H1 (cell line): ENCODE data around the gene SHTN1. TPM values are rescaled to one million over a fixed set of nuclear protein-coding genes. Genes with fewer than 3 reads are reported as not detected.

Experiments
- CTCF ChIA-PET: fragments of 300-600 bp; sonication (Branson Sonifier 250); formaldehyde crosslinking; loops from one replicate; lab custom pipeline; 2021; ENCODE audit not compliant: partially characterized antibody; lab: Charles Lee
- POLR2A ChIA-PET: fragments of 300-600 bp; sonication (Branson Sonifier 250); formaldehyde crosslinking; loops from one replicate; lab custom pipeline; 2021; ENCODE audit warnings: inconsistent platforms; ENCODE audit not compliant: partially characterized antibody; lab: Charles Lee
- DNase-seq, 2 experiments: peaks; one replicate each; pipeline versions ENCODE4 v3.0.0 to v3.0.0-alpha.2; 2010 to 2022; ENCODE audit warnings: low spot score in 2 of 2, low read depth in 1 of 2, mixed read lengths in 1 of 2
- FAIRE-seq: peaks from 2 replicates; lab custom pipeline; 2011; peaks lifted over from hg19 to GRCh38; lab: Jason Lieb, UNC
- H2AFZ ChIP-seq: 2 replicates; pipeline ENCODE4 v1.8.1; 2012; ENCODE audit warnings: low read length, inconsistent platforms
- H2AK5ac ChIP-seq: 2 replicates; pipeline ENCODE4 v1.6.1; 2013; ENCODE audit warnings: low read depth, low read length
- H2BK120ac ChIP-seq: replicated peaks from 2 replicates; pipeline ENCODE3; 2013; ENCODE audit warnings: low read depth, low read length, inconsistent platforms
- H2BK12ac ChIP-seq: 2 replicates; pipeline ENCODE4 v1.6.1; 2013; ENCODE audit warnings: low read depth, low read length
- H2BK15ac ChIP-seq: 2 replicates; pipeline ENCODE4 v1.6.1; 2013; ENCODE audit warnings: low read length
- H2BK20ac ChIP-seq: 2 replicates; pipeline ENCODE4 v1.6.1; 2013; ENCODE audit warnings: low read length
- H2BK5ac ChIP-seq: 2 replicates; pipeline ENCODE4 v1.6.1; 2013; ENCODE audit warnings: low read depth, low read length
- H3K14ac ChIP-seq: 2 replicates; pipeline ENCODE4 v1.6.1; 2013; ENCODE audit warnings: inconsistent platforms; ENCODE audit not compliant: insufficient read length
- H3K18ac ChIP-seq: 2 replicates; pipeline ENCODE4 v1.6.1; 2013; ENCODE audit warnings: low read length; ENCODE audit errors: extremely low read depth
- H3K23ac ChIP-seq: 2 replicates; pipeline ENCODE4 v1.6.1; 2013; ENCODE audit warnings: inconsistent platforms; ENCODE audit not compliant: insufficient read length
- H3K23me2 ChIP-seq: 2 replicates; pipeline ENCODE4 v1.6.1; 2013; ENCODE audit warnings: low read depth, low read length
- H3K27ac ChIP-seq: 2 replicates; pipeline ENCODE4 v1.6.1; 2011; ENCODE audit warnings: low read depth, low read length, inconsistent platforms
- H3K27me3 ChIP-seq, 4 experiments: replicated peaks in 1 of 4; 1 replicate in 1 of 4; 2 replicates in 3 of 4; pipeline versions ENCODE4 v1.6.1 to v1.8.1; 2011 to 2013; ENCODE audit warnings: low read length in 3 of 4, mild to moderate bottlenecking in 3 of 4, inconsistent platforms in 2 of 4, mixed read lengths in 2 of 4, moderate library complexity in 1 of 4; ENCODE audit not compliant: control insufficient read depth in 3 of 4, insufficient read depth in 3 of 4; ENCODE audit errors: extremely low read depth in 1 of 4
- H3K36me3 ChIP-seq, 4 experiments: 2 replicates each; pipeline versions ENCODE4 v1.6.1 to v1.8.1; 2011 to 2013; ENCODE audit warnings: mild to moderate bottlenecking in 4 of 4, low read length in 3 of 4, moderate library complexity in 2 of 4, control low read depth in 1 of 4, inconsistent platforms in 1 of 4; ENCODE audit not compliant: insufficient read depth in 4 of 4, control insufficient read depth in 2 of 4
- H3K4ac ChIP-seq: replicated peaks from 2 replicates; pipeline ENCODE3; 2013; ENCODE audit warnings: low read length, low read depth, mixed read lengths, inconsistent platforms; ENCODE audit not compliant: insufficient read length
- H3K4me1 ChIP-seq, 4 experiments: replicated peaks in 1 of 4; 1 replicate in 1 of 4; 2 replicates in 3 of 4; pipeline versions ENCODE4 v1.6.1 to v1.8.1; 2011 to 2013; ENCODE audit warnings: low read length in 3 of 4, inconsistent platforms in 2 of 4, mixed read lengths in 1 of 4; ENCODE audit not compliant: insufficient read depth in 4 of 4, control insufficient read depth in 3 of 4
- H3K4me2 ChIP-seq, 2 experiments: 2 replicates each; pipeline versions ENCODE4 v1.6.1 to v1.8.1; 2011 to 2013; ENCODE audit warnings: low read depth in 2 of 2, low read length in 2 of 2, control low read depth in 1 of 2, inconsistent platforms in 1 of 2, mild to moderate bottlenecking in 1 of 2; ENCODE audit not compliant: insufficient read depth in 1 of 2
- H3K4me3 ChIP-seq, 4 experiments: fragments of 200-600, 300-600 bp in 1 of 4; sonication (generic), shearing (Covaris generic), sonication (Bioruptor Twin) in 1 of 4; 2 replicates each; pipeline versions ENCODE4 v1.5.1 to v1.8.1; 2011 to 2016; ENCODE audit warnings: low read length in 4 of 4, low read depth in 3 of 4, control low read depth in 2 of 4, inconsistent platforms in 2 of 4, mild to moderate bottlenecking in 2 of 4, mixed read lengths in 1 of 4, moderate library complexity in 1 of 4; ENCODE audit not compliant: insufficient read depth in 2 of 4; ENCODE audit errors: extremely low read depth in 1 of 4
- H3K56ac ChIP-seq: replicated peaks from 2 replicates; pipeline ENCODE3; 2013; ENCODE audit warnings: low read depth, mild to moderate bottlenecking, mixed read lengths, low read length, inconsistent platforms; ENCODE audit not compliant: insufficient read length
- H3K79me1 ChIP-seq: 2 replicates; pipeline ENCODE4 v1.6.1; 2013; ENCODE audit warnings: low read depth, low read length, control low read depth
- H3K79me2 ChIP-seq, 2 experiments: 2 replicates each; pipeline versions ENCODE4 v1.6.1 to v1.8.1; 2012 to 2013; ENCODE audit warnings: low read length in 2 of 2, mild to moderate bottlenecking in 2 of 2, inconsistent platforms in 1 of 2; ENCODE audit not compliant: insufficient read depth in 2 of 2, control insufficient read depth in 1 of 2
- H3K9ac ChIP-seq, 4 experiments: replicated peaks in 1 of 4; 1 replicate in 1 of 4; 2 replicates in 3 of 4; pipeline versions ENCODE4 v1.6.1 to v1.8.1; 2011 to 2013; ENCODE audit warnings: low read depth in 3 of 4, low read length in 3 of 4, control low read depth in 2 of 4, mild to moderate bottlenecking in 2 of 4, moderate library complexity in 2 of 4, inconsistent platforms in 1 of 4; ENCODE audit errors: extremely low read depth in 1 of 4
- H3K9me3 ChIP-seq, 2 experiments: 2 replicates each; pipeline versions ENCODE4 v1.6.1 to v1.8.1; 2012 to 2013; ENCODE audit warnings: mild to moderate bottlenecking in 2 of 2, moderate library complexity in 2 of 2, control low read depth in 1 of 2, inconsistent platforms in 1 of 2, low read depth in 1 of 2, low read length in 1 of 2, mixed read lengths in 1 of 2; ENCODE audit not compliant: insufficient read depth in 2 of 2
- H4K20me1 ChIP-seq, 2 experiments: replicated peaks in 1 of 2; 2 replicates each; pipeline versions ENCODE3 to v1.8.1; 2011 to 2013; ENCODE audit warnings: inconsistent platforms in 2 of 2, low read length in 2 of 2, mild to moderate bottlenecking in 1 of 2; ENCODE audit not compliant: insufficient read depth in 2 of 2, control insufficient read depth in 1 of 2
- H4K5ac ChIP-seq: 2 replicates; pipeline ENCODE4 v1.6.1; 2013; ENCODE audit warnings: low read length, low read depth, mixed read lengths, inconsistent platforms; ENCODE audit not compliant: insufficient read length
- H4K8ac ChIP-seq: 2 replicates; pipeline ENCODE4 v1.8.0; 2013; ENCODE audit warnings: mild to moderate bottlenecking, moderate library complexity, low read length, inconsistent platforms; ENCODE audit not compliant: insufficient read depth; ENCODE audit errors: extremely low read depth
- H4K91ac ChIP-seq: replicated peaks from 2 replicates; pipeline ENCODE3; 2013; ENCODE audit warnings: low read length, mixed read lengths, inconsistent platforms; ENCODE audit not compliant: insufficient read length
- CTBP2 ChIP-seq: IDR thresholded peaks from 2 replicates; pipeline ENCODE4 v1.7.0; 2011; ENCODE audit warnings: borderline replicate concordance, mild to moderate bottlenecking, moderate library complexity, mixed read lengths, low read length; ENCODE audit not compliant: insufficient read depth, insufficient read length
- KDM4A ChIP-seq: IDR thresholded peaks from one replicate; pipeline ENCODE4 v1.7.1; 2012; ENCODE audit warnings: low read depth, mild to moderate bottlenecking, moderate library complexity, low read length, inconsistent platforms; ENCODE audit not compliant: severe bottlenecking
- PHF8 ChIP-seq: fragments of 200-600 bp; sonication (generic); conservative IDR thresholded peaks from 2 replicates; pipeline ENCODE4 v1.7.1; 2012; ENCODE audit warnings: low read depth, mild to moderate bottlenecking, inconsistent platforms, low read length, moderate library complexity
- TAF1 ChIP-seq: IDR thresholded peaks from 2 replicates; pipeline ENCODE4 v1.6.1; 2011; ENCODE audit warnings: mild to moderate bottlenecking, low read depth, low read length
- WGBS, 2 experiments: shearing (Covaris generic) in 1 of 2; methylation state at CpG; one replicate each; pipeline versions ENCODE4 v1.1.6 to v1.1.7; 2013 to 2015; ENCODE audit warnings: low lambda C conversion rate in 2 of 2, mixed read lengths in 2 of 2, inconsistent platforms in 1 of 2, low coverage in 1 of 2, missing lambda C conversion rate in 1 of 2; ENCODE audit not compliant: insufficient replicate concordance in 2 of 2, insufficient coverage in 1 of 2, insufficient read length in 1 of 2; ENCODE audit errors: extremely low coverage in 1 of 2, missing lambda C conversion rate in 1 of 2; 5-methylcytosine and 5-hydroxymethylcytosine counted together
- polyA plus RNA-seq, 7 experiments: library from polyadenylated mRNA; depleted of rRNA in 3 of 7; stranded (reverse) in 5 of 7; unstranded in 2 of 7; fragments of >200 nt in 5 of 7; fragments of 200-250 nt in 2 of 7; gene quantifications; 1 replicate in 5 of 7; 2 replicates in 1 of 7; 4 replicates in 1 of 7; pipeline versions ENCODE4 v1.2.1 to v1.2.3, GENCODE V29; 2011 to 2013; ENCODE audit warnings: missing spikeins in 2 of 7, mixed read lengths in 2 of 7
- total RNA-seq: library from RNA; stranded (reverse); fragmentation: NEBNext Ultra II Directional; extraction: Animal tissue kit (Norgen Biotek cat#: 25700); gene quantifications from 2 replicates; pipeline ENCODE4 v1.2.1, GENCODE V29; 2021
- TF ChIP-seq, protein P1 (sequence below): IDR thresholded peaks from 2 replicates; pipeline ENCODE4 v1.6.1; 2012; ENCODE audit warnings: inconsistent platforms
- TF ChIP-seq, protein P2 (sequence below), 3 experiments: IDR thresholded peaks; 1 replicate in 2 of 3; 2 replicates in 1 of 3; pipeline versions ENCODE4 v1.5.1 to v1.6.1; 2011; ENCODE audit warnings: low read length in 3 of 3, mild to moderate bottlenecking in 3 of 3, inconsistent platforms in 2 of 3, low read depth in 1 of 3, moderate library complexity in 1 of 3; ENCODE audit not compliant: insufficient read depth in 1 of 3; ENCODE audit errors: control extremely low read depth in 1 of 3
- TF ChIP-seq, protein P3 (sequence below): IDR thresholded peaks from 2 replicates; pipeline ENCODE4 v1.6.1; 2012; ENCODE audit warnings: inconsistent platforms

Gene SHTN1
- total and polyA plus RNA-seq, 2 of the 8 experiments (the other 6 are each of a cell fraction or from before 2014, with no cell fraction given), result 3.3 to 12.7 TPM

DNA sequence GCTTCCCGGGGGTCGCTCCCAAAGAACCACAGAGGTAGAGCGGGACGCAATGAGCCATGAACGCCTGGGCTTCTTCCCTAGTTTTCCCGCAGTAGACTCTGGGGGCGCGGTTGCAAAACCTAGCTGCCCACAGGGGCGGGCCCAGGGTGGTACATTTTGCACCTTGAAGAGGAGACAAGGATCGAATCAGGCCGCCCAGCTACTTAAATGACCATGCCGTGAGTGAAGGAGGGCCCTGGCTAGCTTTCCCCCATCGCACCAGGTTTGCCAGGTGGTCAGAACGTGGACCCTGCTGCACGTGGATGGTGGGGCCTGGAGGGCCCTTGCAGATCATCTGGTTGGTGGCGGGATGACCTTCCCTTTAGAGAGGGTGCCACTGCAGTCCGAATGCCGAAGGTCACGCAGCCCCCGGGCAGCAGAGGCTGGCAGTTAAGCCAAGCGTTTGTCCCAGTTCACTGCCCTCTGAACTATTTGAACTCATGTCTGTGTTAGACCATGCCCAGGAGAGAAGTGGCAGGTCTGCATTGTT lies 604 bp upstream of the SHTN1 start:
- Histone ChIP-seq H4K20me1 (no peaks in the 10 kb centered on the region), H3K9me3 (no peaks in the 10 kb centered on the region), H3K4me2 (peak overlapping the region; percentile 75 to 91), H3K79me2 (no peaks in the 10 kb centered on the region), H3K36me3 (no peaks in the 10 kb centered on the region; a peak in 1 of 8 replicates), H3K27ac (no peak overlapping the region), H2BK20ac (no peak overlapping the region), H3K27me3 (peaks cover 0 to 10% (median 4%) of the 10 kb centered on the region in 4 experiments; a peak in 2 of 7 replicates), H3K4me3 (peak overlapping the region; percentile 68 to 95 (median 86)), H3K79me1 (no peaks in the 10 kb centered on the region), H3K4ac (peak overlapping the region; percentile 14), H2AFZ (peak overlapping the region; percentile 82), H2BK5ac (no peak overlapping the region), H2AK5ac (no peak overlapping the region), H3K9ac (peak overlapping the region in 2 of 4 experiments; percentile 51 to 63; a peak in 4 of 7 replicates), H2BK120ac (no peak overlapping the region), H4K91ac (no peak overlapping the region), H4K8ac (peak overlapping the region; percentile 82), H4K5ac (peak overlapping the region; percentile 60), H3K23ac (peak overlapping the region; percentile 28), H2BK12ac (no peak overlapping the region; the same call in 1 of the 2 replicates), H3K23me2 (peaks cover 10% of the 10 kb centered on the region; the same call in 1 of the 2 replicates), H3K18ac (peak overlapping the region; percentile 91), H2BK15ac (0 out of 2 replicates have a peak overlapping the region, but pooled peaks have one; percentile 72), H3K4me1 (peaks cover 0 to 11% (median 4%) of the 10 kb centered on the region in 4 experiments; a peak in 6 of 7 replicates), H3K14ac (no peak overlapping the region), H3K56ac (peak overlapping the region; percentile 16)
- WGBS, 2 experiments, result 33% methylated on average over 19 of the region's 21 CpGs; no CpG with 5 or more reads in 1 of the 2 experiments
- ChIA-PET POLR2A (interaction anchor here (0.9 to 1.9 kb wide), 2 partner anchors 9 to 16 kb away, joined by 3 to 6 read pairs; no protein-coding TSS in a partner anchor), CTCF (interaction anchor here (0.5 to 2.4 kb wide), 15 partner anchors 8 to 388 kb away, joined by 3 to 15 read pairs (median 3); no protein-coding TSS in a partner anchor)
- DNase-seq, result peak in 1 of 2 experiments; percentile 64
- TF ChIP-seq, protein P1, sequence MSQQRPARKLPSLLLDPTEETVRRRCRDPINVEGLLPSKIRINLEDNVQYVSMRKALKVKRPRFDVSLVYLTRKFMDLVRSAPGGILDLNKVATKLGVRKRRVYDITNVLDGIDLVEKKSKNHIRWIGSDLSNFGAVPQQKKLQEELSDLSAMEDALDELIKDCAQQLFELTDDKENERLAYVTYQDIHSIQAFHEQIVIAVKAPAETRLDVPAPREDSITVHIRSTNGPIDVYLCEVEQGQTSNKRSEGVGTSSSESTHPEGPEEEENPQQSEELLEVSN, result peak; percentile 82
- TF ChIP-seq CTBP2 (peak; percentile 1), PHF8 (no peak), TAF1 (0 out of 2 replicates have a peak, but pooled peaks have one; percentile 2), KDM4A (no peak)
- TF ChIP-seq, protein P2, sequence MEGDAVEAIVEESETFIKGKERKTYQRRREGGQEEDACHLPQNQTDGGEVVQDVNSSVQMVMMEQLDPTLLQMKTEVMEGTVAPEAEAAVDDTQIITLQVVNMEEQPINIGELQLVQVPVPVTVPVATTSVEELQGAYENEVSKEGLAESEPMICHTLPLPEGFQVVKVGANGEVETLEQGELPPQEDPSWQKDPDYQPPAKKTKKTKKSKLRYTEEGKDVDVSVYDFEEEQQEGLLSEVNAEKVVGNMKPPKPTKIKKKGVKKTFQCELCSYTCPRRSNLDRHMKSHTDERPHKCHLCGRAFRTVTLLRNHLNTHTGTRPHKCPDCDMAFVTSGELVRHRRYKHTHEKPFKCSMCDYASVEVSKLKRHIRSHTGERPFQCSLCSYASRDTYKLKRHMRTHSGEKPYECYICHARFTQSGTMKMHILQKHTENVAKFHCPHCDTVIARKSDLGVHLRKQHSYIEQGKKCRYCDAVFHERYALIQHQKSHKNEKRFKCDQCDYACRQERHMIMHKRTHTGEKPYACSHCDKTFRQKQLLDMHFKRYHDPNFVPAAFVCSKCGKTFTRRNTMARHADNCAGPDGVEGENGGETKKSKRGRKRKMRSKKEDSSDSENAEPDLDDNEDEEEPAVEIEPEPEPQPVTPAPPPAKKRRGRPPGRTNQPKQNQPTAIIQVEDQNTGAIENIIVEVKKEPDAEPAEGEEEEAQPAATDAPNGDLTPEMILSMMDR (IDR thresholded peaks at IDR 0.05; ENCODE audit: control extremely low read depth in 1 of 3, insufficient read depth in 1 of 3, low read depth in 1 of 3, low read length in 3 of 3), result peak in 2 of 3 experiments; percentile 4 to 28; a peak in 2 of 4 replicates
- TF ChIP-seq, protein P3, sequence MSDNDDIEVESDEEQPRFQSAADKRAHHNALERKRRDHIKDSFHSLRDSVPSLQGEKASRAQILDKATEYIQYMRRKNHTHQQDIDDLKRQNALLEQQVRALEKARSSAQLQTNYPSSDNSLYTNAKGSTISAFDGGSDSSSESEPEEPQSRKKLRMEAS, result peak; percentile 82
- no peak for FAIRE-seq
